GM12874 (cell line): ENCODE data around the gene CHST15.

ENCODE experiments used
- CTCF ChIP-seq: IDR thresholded peaks from 2 replicates; pipeline ENCODE4 v1.5.1; 2011; ENCODE audit warnings: low read depth, mild to moderate bottlenecking, control low read depth, low read length, moderate library complexity; ENCODE audit not compliant: insufficient read depth

The CHST15 gene

GRCh38 chr10:124105045-124105444, 11.6 kb upstream of the CHST15 start:
- TF ChIP-seq CTCF: no peak

- no peak for TF ChIP-seq CTCF
These were observed 10.7 kb upstream of the CHST15 start for GRCh38 chr10:124104011-124104627.

GRCh38 chr10:124101351-124101750, 8.0 kb upstream of the CHST15 start:
- TF ChIP-seq CTCF: no peak

GRCh38 chr10:124100124-124100523, 6.7 kb upstream of the CHST15 start:
- no peak for TF ChIP-seq CTCF

- no peak for TF ChIP-seq CTCF
These were observed 6.2 kb upstream of the CHST15 start for GRCh38 chr10:124099604-124100003.

GRCh38 chr10:124098575-124098974, 5.2 kb upstream of the CHST15 start:
- TF ChIP-seq CTCF: no peak

GRCh38 chr10:124097883-124098282, 4.5 kb upstream of the CHST15 start:
- no peak for TF ChIP-seq CTCF
